Vagina (tissue), 2 donors: Measurements from ENCODE around the gene CUX1.

Experiments
- CTCF ChIP-seq, 3 experiments: fragments of 450-650 bp in 2 of 3; fragments of 200-600 bp in 1 of 3; sonication (generic) in 1 of 3; IDR thresholded peaks; one replicate each; pipeline ENCODE4 v1.5.1; 2017 to 2019; ENCODE audit warnings: antibody characterized with exemption in 3 of 3, mild to moderate bottlenecking in 2 of 3, moderate library complexity in 2 of 3
- POLR2A ChIP-seq, 2 donors: fragments of 450-650 bp; IDR thresholded peaks; one replicate each; pipeline ENCODE4 v1.6.1; 2017; ENCODE audit warnings: antibody characterized with exemption in 2 of 2, mild to moderate bottlenecking in 2 of 2, moderate library complexity in 2 of 2
- POLR2AphosphoS5 ChIP-seq, 2 donors: sonication (generic); formaldehyde crosslinking; IDR thresholded peaks; one replicate each; pipeline ENCODE4 v1.9.0; 2017; ENCODE audit warnings: antibody characterized with exemption in 2 of 2, mild to moderate bottlenecking in 2 of 2, low read depth in 1 of 2; ENCODE audit not compliant: insufficient read depth in 1 of 2

DNA sequence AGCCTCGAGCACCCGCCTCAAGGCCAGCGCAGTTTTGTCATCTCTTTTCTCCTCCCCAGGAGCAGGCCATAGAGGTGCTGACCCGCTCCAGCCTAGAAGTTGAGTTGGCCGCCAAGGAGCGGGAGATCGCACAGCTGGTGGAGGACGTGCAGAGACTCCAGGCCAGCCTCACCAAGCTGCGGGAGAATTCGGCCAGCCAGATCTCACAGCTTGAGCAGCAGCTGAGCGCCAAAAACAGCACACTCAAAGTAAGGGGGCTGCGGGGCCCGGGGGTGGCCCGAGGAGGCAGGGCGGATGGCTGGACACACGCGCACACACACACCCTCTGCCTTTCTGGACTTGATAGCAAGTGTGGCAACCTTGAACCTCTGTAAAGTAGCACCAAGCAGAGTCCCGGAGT, 361.0 kb downstream of the CUX1 start:
- TF ChIP-seq CTCF (IDR thresholded peaks at IDR 0.05) (no peak), POLR2A (IDR thresholded peaks at IDR 0.05) (no peak), POLR2AphosphoS5 (IDR thresholded peaks at IDR 0.05; ENCODE audit: insufficient read depth in 1 of 2, low read depth in 1 of 2) (no peak)
